Activated B cell treated with CpG ODN at 0.5 μM for 24 hours (primary cell): ENCODE results near the gene WNT4. TPM values are rescaled to one million over a fixed set of nuclear protein-coding genes. Genes with fewer than 3 reads are reported as not detected.

Source experiments
- ATAC-seq: fragments of 200-7000 bp; cut with Tn5 transposase; one replicate; pipeline ENCODE4 v1.10.0; 2021; ENCODE audit warnings: low read depth, mild to moderate bottlenecking, moderate library complexity
- CTCF ChIA-PET: fragments of 350-600 bp; sonication (Branson Sonifier 250); formaldehyde crosslinking; loops from one replicate; lab custom pipeline; 2021; ENCODE audit warnings: antibody characterized with exemption; lab: Charles Lee
- POLR2A ChIA-PET: fragments of 350-600 bp; sonication (Branson Sonifier 250); formaldehyde crosslinking; loops from one replicate; lab custom pipeline; 2021; ENCODE audit warnings: antibody characterized with exemption; lab: Charles Lee
- DNase-seq: peaks from one replicate; pipeline ENCODE4 v3.0.0; 2022
- H3K27ac Mint-ChIP-seq: one replicate; pipeline ENCODE4 v1.8.0; 2020; ENCODE audit warnings: mixed read lengths
- H3K27me3 Mint-ChIP-seq: one replicate; pipeline ENCODE4 v1.8.0; 2021; ENCODE audit warnings: mixed read lengths
- H3K36me3 Mint-ChIP-seq: one replicate; pipeline ENCODE4 v1.8.0; 2021; ENCODE audit warnings: low read depth, mixed read lengths
- H3K4me1 Mint-ChIP-seq: one replicate; pipeline ENCODE4 v1.8.0; 2021; ENCODE audit warnings: mixed read lengths
- H3K4me3 Mint-ChIP-seq: one replicate; pipeline ENCODE4 v1.8.0; 2020; ENCODE audit warnings: mild to moderate bottlenecking, mixed read lengths
- H3K9me3 Mint-ChIP-seq: one replicate; pipeline ENCODE4 v1.8.0; 2020; ENCODE audit warnings: mixed read lengths
- intact Hi-C: fragments of 100-400 bp; cut with micrococcal nuclease; formaldehyde crosslinking; loops from one replicate; pipeline ENCODE4 v1.15.1; 2024
- total RNA-seq: library from RNA; stranded (reverse); gene quantifications from 2 replicates; pipeline ENCODE4 v1.2.3, GENCODE V29; 2022
- TF ChIP-seq, protein P1 (sequence below): fragments of 200-600 bp; IDR thresholded peaks from one replicate; pipeline ENCODE4 v1.8.0; 2022; ENCODE audit warnings: antibody characterized with exemption, mild to moderate bottlenecking

Gene WNT4
- total RNA-seq, 1 donor from 2014 or later, result 7.9 TPM

DNA sequence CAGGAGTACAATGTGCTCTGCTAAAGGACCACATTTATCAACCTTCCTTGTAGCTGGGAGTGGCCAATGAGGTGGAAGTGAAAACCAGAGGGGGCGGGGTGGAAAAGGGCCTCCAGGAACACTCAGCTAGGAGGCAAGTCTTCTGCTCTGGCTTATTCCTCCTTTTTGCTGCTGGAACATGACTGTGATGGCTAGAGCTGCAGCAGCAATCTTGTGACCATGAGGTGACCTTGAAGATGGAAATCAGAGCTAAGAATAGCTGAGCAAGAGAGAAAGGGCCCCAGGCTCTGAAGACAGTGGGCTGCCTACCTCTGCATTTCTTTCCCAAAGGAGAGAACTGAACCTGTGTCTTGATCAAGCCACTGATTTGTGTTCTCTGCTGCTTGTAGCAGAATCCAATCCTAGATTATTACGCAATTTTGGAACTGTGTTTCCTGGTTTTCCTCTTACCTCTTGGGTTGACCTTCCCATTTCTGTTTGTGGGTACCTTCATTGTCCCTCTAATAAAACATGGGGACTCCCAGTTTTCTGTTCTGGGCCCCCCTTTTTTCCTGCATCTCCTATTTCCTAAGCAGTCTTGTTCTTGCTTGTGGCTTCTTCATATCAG is 36.4 kb upstream of the WNT4 start:
- Mint-ChIP-seq H3K4me1 (peaks cover 43% of the 10 kb centered on the region), H3K27ac (no peak overlapping the region), H3K4me3 (no peak overlapping the region), H3K9me3 (no peaks in the 10 kb centered on the region), H3K36me3 (no peaks in the 10 kb centered on the region), H3K27me3 (peaks cover 13% of the 10 kb centered on the region)
- intact Hi-C loops, result no loop called here
- ATAC-seq (no peak), DNase-seq (no peak)
- CTCF ChIA-PET, result no interaction called here
- TF ChIP-seq, protein P1, sequence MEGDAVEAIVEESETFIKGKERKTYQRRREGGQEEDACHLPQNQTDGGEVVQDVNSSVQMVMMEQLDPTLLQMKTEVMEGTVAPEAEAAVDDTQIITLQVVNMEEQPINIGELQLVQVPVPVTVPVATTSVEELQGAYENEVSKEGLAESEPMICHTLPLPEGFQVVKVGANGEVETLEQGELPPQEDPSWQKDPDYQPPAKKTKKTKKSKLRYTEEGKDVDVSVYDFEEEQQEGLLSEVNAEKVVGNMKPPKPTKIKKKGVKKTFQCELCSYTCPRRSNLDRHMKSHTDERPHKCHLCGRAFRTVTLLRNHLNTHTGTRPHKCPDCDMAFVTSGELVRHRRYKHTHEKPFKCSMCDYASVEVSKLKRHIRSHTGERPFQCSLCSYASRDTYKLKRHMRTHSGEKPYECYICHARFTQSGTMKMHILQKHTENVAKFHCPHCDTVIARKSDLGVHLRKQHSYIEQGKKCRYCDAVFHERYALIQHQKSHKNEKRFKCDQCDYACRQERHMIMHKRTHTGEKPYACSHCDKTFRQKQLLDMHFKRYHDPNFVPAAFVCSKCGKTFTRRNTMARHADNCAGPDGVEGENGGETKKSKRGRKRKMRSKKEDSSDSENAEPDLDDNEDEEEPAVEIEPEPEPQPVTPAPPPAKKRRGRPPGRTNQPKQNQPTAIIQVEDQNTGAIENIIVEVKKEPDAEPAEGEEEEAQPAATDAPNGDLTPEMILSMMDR, result no peak
- POLR2A ChIA-PET, result no interaction called here

DNA sequence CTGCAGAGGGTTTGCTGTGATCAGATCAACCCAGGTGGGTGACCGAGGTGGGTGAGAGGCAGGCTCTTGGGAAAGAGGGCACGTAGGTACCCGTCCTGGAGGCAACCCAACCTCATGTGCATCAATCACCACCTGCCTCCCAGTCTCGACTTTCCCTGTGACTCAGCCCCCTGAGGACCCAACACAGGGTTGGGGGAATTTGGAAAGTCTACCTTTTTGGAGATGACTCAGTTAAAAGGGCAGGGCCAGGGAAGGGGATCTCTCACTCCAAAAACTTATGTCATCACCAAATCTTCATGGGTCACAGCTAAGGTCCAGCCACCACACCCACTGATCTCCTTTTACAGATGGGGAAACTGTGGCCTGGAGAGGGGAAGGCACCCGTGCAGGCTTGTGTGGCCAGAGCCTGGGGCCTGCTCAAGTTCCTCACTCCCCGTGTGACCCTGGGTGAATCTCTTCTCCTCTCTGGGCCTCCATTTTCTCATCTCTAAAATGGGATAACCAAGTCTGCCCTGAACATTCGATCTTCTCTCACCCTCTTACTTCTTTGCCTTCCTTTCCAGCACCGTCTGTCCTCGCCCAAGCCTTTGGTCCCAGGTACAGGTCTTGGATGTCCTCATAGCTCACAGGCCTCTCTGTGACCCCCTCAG is 34.6 kb upstream of the WNT4 start:
- peak; percentile 51 for ATAC-seq
- peak overlapping the region; percentile 76 for H3K27ac Mint-ChIP-seq

DNA sequence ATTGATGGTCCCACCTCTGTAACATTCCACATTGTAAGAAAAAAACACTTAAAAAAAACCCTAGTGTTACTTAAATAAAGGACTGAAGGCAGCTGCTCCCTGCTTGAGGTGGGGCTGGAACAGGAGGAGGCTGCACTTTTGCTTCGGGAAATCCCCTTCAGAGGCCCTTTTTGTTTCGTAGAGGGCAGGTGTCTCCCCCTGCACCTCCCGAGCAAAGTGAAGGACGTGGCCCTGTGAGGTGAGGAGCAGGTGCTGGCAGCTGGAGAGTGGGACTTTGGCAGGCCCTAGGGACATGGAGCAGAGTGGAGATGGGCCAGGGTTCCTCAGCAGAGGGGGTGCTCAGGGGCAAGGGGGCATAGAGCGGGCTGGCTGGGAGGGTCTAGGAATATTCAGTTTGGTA is 33.4 kb upstream of the WNT4 start:
- intact Hi-C loops, result loop anchor here (2.0 kb wide), 1 partner anchor 33 kb away; the partner anchor contains the start of gene WNT4
- H3K9me3 Mint-ChIP-seq, result no peaks in the 10 kb centered on the region
- H3K4me3 Mint-ChIP-seq, result peak overlapping the region; percentile 80
- peak; percentile 85 for ATAC-seq
- no peaks in the 10 kb centered on the region for H3K36me3 Mint-ChIP-seq
- peak overlapping the region; percentile 92 for H3K27ac Mint-ChIP-seq
- TF ChIP-seq, protein P1, result no peak
- peak; percentile 31 for DNase-seq
- peaks cover 43% of the 10 kb centered on the region for H3K4me1 Mint-ChIP-seq
- POLR2A ChIA-PET, result interaction anchor here (1.1 to 1.2 kb wide), 2 partner anchors 10 to 35 kb away, joined by 4 to 5 read pairs; no protein-coding TSS in a partner anchor
- H3K27me3 Mint-ChIP-seq, result no peaks in the 10 kb centered on the region
- CTCF ChIA-PET, result no interaction called here

More for the DNA sequence above, 34.6 kb upstream of the WNT4 start:
- Mint-ChIP-seq H3K4me1 (peaks cover 43% of the 10 kb centered on the region), H3K9me3 (no peaks in the 10 kb centered on the region), H3K36me3 (no peaks in the 10 kb centered on the region), H3K27me3 (peaks cover 9% of the 10 kb centered on the region), H3K4me3 (peak overlapping the region; percentile 26)
- DNase-seq, result no peak
- TF ChIP-seq, protein P1, result no peak
- ChIA-PET CTCF (no interaction called here), POLR2A (interaction anchor here (0.9 kb wide), 1 partner anchor 12 kb away, joined by 3 read pairs; no protein-coding TSS in a partner anchor)
- intact Hi-C loops, result loop anchor here (1.0 to 2.0 kb wide), 2 partner anchors 12 to 35 kb away; partner anchors contain the start of gene WNT4

DNA sequence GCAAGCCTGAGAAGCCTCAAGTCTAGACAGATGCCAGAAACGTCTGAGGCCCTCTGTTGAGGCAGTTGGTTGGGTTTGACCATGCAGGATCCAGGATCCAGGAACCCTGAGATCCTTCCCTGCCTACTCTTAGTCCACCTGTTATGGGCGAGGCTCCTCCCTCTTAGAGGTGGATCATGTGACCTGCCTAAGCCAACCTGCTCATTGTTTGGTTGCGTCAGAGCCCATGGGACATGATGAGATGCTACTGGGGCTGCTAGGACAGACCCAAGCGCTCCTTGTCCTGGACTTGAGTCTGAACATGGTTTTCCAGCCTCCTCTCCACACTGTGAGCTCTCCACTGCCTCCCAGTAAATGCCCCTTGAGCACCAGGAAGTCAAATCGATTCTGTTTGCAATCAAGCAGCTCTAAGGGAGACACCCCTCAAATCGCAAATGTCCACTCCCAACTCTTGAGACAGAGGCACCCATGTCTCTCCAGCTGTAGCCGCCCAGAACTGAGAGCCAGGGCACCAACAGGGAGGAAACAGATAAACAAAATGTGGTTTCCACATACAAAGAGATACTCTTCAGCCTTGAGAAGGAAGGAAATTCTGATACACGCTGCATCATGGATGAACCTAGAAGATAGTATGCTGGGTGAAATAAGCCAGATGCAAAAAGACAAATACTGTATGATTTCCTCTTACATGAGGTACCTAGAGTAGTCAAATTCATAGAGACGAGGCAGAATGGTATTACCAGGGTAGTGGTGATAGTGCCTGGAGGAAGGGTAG is 31.7 kb upstream of the WNT4 start:
- ChIA-PET CTCF (no interaction called here), POLR2A (no interaction called here)
- Mint-ChIP-seq H3K27ac (peak overlapping the region; percentile 92), H3K4me3 (no peak overlapping the region), H3K4me1 (peaks cover 43% of the 10 kb centered on the region), H3K9me3 (no peaks in the 10 kb centered on the region), H3K36me3 (no peaks in the 10 kb centered on the region), H3K27me3 (no peaks in the 10 kb centered on the region)
- ATAC-seq, result no peak
- TF ChIP-seq, protein P1, result no peak
- DNase-seq, result no peak
- intact Hi-C loops, result no loop called here
